ENCODE data around the gene PMEPA1.

PMEPA1 gene

GRCh38 chr20:57653910-57654309, 55.9 kb downstream of the PMEPA1 start:
- peaks cover 20% of the 10 kb centered on the region for H3K36me3 ChIP-seq
- H3K4me3 ChIP-seq (ENCODE audit: low read depth, low read length): no peak overlapping the region
- no peak for TF ChIP-seq CTCF (IDR thresholded peaks at IDR 0.05; ENCODE audit: low read depth, low read length)
- H3K27me3 ChIP-seq (ENCODE audit: insufficient read depth, low read depth, severe bottlenecking): no peaks in the 10 kb centered on the region
- H3K9me3 ChIP-seq (ENCODE audit: severe bottlenecking): no peaks in the 10 kb centered on the region
- no peak for DNase-seq
- H3K27ac ChIP-seq: no peak overlapping the region

- Histone ChIP-seq H3K27me3 (ENCODE audit: insufficient read depth, low read depth, severe bottlenecking) (no peaks in the 10 kb centered on the region), H3K27ac (no peak overlapping the region), H3K36me3 (peaks cover 20% of the 10 kb centered on the region), H3K4me3 (ENCODE audit: low read depth, low read length) (no peak overlapping the region), H3K9me3 (ENCODE audit: severe bottlenecking) (no peaks in the 10 kb centered on the region)
- TF ChIP-seq CTCF (IDR thresholded peaks at IDR 0.05; ENCODE audit: low read depth, low read length): no peak
- DNase-seq: peak; percentile 2
Observed at GRCh38 chr20:57653546-57653900, 56.3 kb downstream of the PMEPA1 start.

- no peak for TF ChIP-seq CTCF (IDR thresholded peaks at IDR 0.05; ENCODE audit: low read depth, low read length)
- Histone ChIP-seq H3K27ac (no peak overlapping the region), H3K36me3 (peaks cover 16% of the 10 kb centered on the region), H3K9me3 (ENCODE audit: severe bottlenecking) (no peaks in the 10 kb centered on the region), H3K4me3 (ENCODE audit: low read depth, low read length) (no peak overlapping the region), H3K27me3 (ENCODE audit: insufficient read depth, low read depth, severe bottlenecking) (no peaks in the 10 kb centered on the region)
- peak; percentile 4 for DNase-seq
Observed at GRCh38 chr20:57652606-57653545, 56.9 kb downstream of the PMEPA1 start.

- peaks cover 9% of the 10 kb centered on the region for H3K36me3 ChIP-seq
- H3K4me3 ChIP-seq (ENCODE audit: low read depth, low read length): no peak overlapping the region
- H3K9me3 ChIP-seq (ENCODE audit: severe bottlenecking): no peaks in the 10 kb centered on the region
- peak; percentile 3 for DNase-seq
- H3K27me3 ChIP-seq (ENCODE audit: insufficient read depth, low read depth, severe bottlenecking): no peaks in the 10 kb centered on the region
- H3K27ac ChIP-seq: no peak overlapping the region
- no peak for TF ChIP-seq CTCF (IDR thresholded peaks at IDR 0.05; ENCODE audit: low read depth, low read length)
Observed at GRCh38 chr20:57651881-57652605, 57.8 kb downstream of the PMEPA1 start.

- Histone ChIP-seq H3K9me3 (ENCODE audit: severe bottlenecking) (no peaks in the 10 kb centered on the region), H3K27ac (no peak overlapping the region), H3K4me3 (ENCODE audit: low read depth, low read length) (no peak overlapping the region), H3K36me3 (peaks cover 5% of the 10 kb centered on the region; the same call in 1 of the 2 replicates), H3K27me3 (ENCODE audit: insufficient read depth, low read depth, severe bottlenecking) (no peaks in the 10 kb centered on the region)
- DNase-seq: no peak
- no peak for TF ChIP-seq CTCF (IDR thresholded peaks at IDR 0.05; ENCODE audit: low read depth, low read length)
Observed at GRCh38 chr20:57650756-57651483, 58.9 kb downstream of the PMEPA1 start.
